Peyer's patch (tissue), 4 donors: Measurements from ENCODE around the gene PALS2.

ENCODE experiments used
- POLR2A ChIP-seq, 2 donors: fragments of 450-650 bp; IDR thresholded peaks; one replicate each; pipeline ENCODE4 v1.5.1; 2017; ENCODE audit warnings: antibody characterized with exemption in 2 of 2, mild to moderate bottlenecking in 2 of 2, moderate library complexity in 2 of 2
- TF ChIP-seq, protein P1 (sequence below), 6 experiments: fragments of 450-650 bp in 4 of 6; fragments of 200-600 bp in 2 of 6; sonication (generic) in 1 of 6; IDR thresholded peaks; one replicate each; pipeline ENCODE4 v1.5.1; 2017 to 2019; ENCODE audit warnings: antibody characterized with exemption in 6 of 6, mild to moderate bottlenecking in 3 of 6, moderate library complexity in 1 of 6

DNA sequence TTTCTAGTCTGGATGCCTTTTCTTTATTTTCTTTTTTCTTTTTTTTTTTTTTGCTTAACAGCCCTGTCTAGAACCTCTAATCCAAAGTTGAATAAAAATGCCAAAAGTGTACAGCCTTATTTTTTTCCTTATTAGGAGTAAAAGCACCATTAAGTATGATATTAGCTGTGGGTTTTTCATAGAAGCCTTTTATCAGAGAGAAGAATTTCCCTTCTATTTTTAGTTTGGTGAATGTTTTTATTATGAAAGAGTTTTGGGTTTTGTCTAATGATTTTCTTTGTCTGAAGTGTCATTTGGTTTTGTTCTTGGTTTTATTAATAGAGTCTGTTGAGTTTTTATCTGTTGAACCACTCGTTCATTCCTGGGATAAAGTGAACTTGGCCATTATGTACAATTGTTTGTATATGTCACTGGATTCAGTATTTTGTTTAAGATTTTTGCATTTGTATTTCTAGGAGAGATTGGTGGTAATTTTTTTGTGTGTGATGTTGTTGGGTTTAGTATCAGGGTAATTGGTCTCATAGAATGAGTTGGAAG, 49.5 kb downstream of the PALS2 start:
- TF ChIP-seq, protein P1, sequence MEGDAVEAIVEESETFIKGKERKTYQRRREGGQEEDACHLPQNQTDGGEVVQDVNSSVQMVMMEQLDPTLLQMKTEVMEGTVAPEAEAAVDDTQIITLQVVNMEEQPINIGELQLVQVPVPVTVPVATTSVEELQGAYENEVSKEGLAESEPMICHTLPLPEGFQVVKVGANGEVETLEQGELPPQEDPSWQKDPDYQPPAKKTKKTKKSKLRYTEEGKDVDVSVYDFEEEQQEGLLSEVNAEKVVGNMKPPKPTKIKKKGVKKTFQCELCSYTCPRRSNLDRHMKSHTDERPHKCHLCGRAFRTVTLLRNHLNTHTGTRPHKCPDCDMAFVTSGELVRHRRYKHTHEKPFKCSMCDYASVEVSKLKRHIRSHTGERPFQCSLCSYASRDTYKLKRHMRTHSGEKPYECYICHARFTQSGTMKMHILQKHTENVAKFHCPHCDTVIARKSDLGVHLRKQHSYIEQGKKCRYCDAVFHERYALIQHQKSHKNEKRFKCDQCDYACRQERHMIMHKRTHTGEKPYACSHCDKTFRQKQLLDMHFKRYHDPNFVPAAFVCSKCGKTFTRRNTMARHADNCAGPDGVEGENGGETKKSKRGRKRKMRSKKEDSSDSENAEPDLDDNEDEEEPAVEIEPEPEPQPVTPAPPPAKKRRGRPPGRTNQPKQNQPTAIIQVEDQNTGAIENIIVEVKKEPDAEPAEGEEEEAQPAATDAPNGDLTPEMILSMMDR (IDR thresholded peaks at IDR 0.05) = no peak
- TF ChIP-seq POLR2A (IDR thresholded peaks at IDR 0.05) = no peak
